PC-3 (cell line): ENCODE measurements around the gene RBMS3. TPM values are rescaled to one million over a fixed set of nuclear protein-coding genes. Genes with fewer than 3 reads are reported as not detected.
"Not testable (repeated sequence)": the region's sequence is repeated elsewhere in the genome, so short reads cannot be mapped to it uniquely, and the experiment has no call there.

Experiments
- ATAC-seq: fragments of 200-7000 bp; cut with Tn5 transposase; 2 replicates; pipeline ENCODE4 v1.9.1; 2020; ENCODE audit warnings: mild to moderate bottlenecking, moderate library complexity
- BruUV-seq: library from RNA; stranded (reverse); fragments of 400-500 nt; replicated peaks from 2 replicates; lab custom pipeline; 2021; lab: Mats Ljungman, UMichigan
- CTCF ChIA-PET: fragments of 300-600 bp; sonication (Branson Sonifier 250); formaldehyde crosslinking; loops from one replicate; lab custom pipeline; 2022; ENCODE audit warnings: antibody characterized with exemption; lab: Charles Lee
- POLR2A ChIA-PET: fragments of 300-600 bp; sonication (Branson Sonifier 250); formaldehyde crosslinking; loops from one replicate; lab custom pipeline; 2022; ENCODE audit warnings: antibody characterized with exemption; ENCODE audit not compliant: unreplicated experiment; lab: Charles Lee
- DNase-seq: peaks from one replicate; pipeline ENCODE4 v3.0.0-alpha.2; 2015
- H2AFZ ChIP-seq: fragments of 300-600 bp; sonication (generic); 2 replicates; pipeline ENCODE4 v1.6.0; 2016; ENCODE audit warnings: antibody characterized with exemption, low read length
- H3F3A ChIP-seq: fragments of 300-600 bp; sonication (generic); one replicate; pipeline ENCODE4 v1.6.0; 2017; ENCODE audit warnings: antibody characterized with exemption, low read length, control low read depth, mild to moderate bottlenecking; ENCODE audit not compliant: unreplicated experiment
- H3K27ac ChIP-seq: fragments of 300-600 bp; sonication (generic); 2 replicates; pipeline ENCODE4 v1.5.1; 2016; ENCODE audit warnings: mild to moderate bottlenecking, low read length
- H3K27me3 ChIP-seq: fragments of 300-600 bp; sonication (generic); 2 replicates; pipeline ENCODE4 v1.6.1; 2016; ENCODE audit warnings: low read length, mixed read lengths
- H3K36me3 ChIP-seq: fragments of 300-600 bp; sonication (generic); 2 replicates; pipeline ENCODE4 v1.6.1; 2016; ENCODE audit warnings: low read depth, mixed run types, low read length, mixed read lengths
- H3K4me1 ChIP-seq: fragments of 300-600 bp; sonication (generic); 2 replicates; pipeline ENCODE4 v1.5.1; 2016; ENCODE audit warnings: low read length; ENCODE audit not compliant: insufficient read depth
- H3K4me2 ChIP-seq: fragments of 300-600 bp; sonication (generic); 2 replicates; pipeline ENCODE4 v1.6.0; 2016; ENCODE audit warnings: low read length
- H3K4me3 ChIP-seq: fragments of 300-600 bp; sonication (generic); 2 replicates; pipeline ENCODE4 v1.5.1; 2016; ENCODE audit warnings: mild to moderate bottlenecking, low read length, mixed read lengths
- H3K79me2 ChIP-seq: fragments of 300-600 bp; sonication (generic); 2 replicates; pipeline ENCODE4 v1.6.1; 2017; ENCODE audit warnings: low read length, mixed read lengths
- H3K9ac ChIP-seq: fragments of 300-600 bp; sonication (generic); 2 replicates; pipeline ENCODE4 v1.6.0; 2016; ENCODE audit warnings: mild to moderate bottlenecking, low read length
- H3K9me2 ChIP-seq: fragments of 300-600 bp; sonication (generic); replicated peaks from 2 replicates; pipeline ENCODE4 v1.6.1; 2016; ENCODE audit warnings: mixed run types, low read length, mixed read lengths
- H3K9me3 ChIP-seq: fragments of 300-600 bp; sonication (generic); 2 replicates; pipeline ENCODE4 v1.6.1; 2016; ENCODE audit warnings: low read length, mixed read lengths
- H4K20me1 ChIP-seq: fragments of 300-600 bp; sonication (generic); 2 replicates; pipeline ENCODE4 v1.6.1; 2016; ENCODE audit warnings: low read length, mixed read lengths
- EZH2 ChIP-seq: fragments of 300-600 bp; sonication (generic); IDR thresholded peaks from one replicate; pipeline ENCODE4 v1.6.1; 2017; ENCODE audit warnings: antibody characterized with exemption, mild to moderate bottlenecking, low read length; ENCODE audit not compliant: unreplicated experiment
- EZH2phosphoT487 ChIP-seq: fragments of 300-600 bp; sonication (generic); IDR thresholded peaks from 2 replicates; pipeline ENCODE4 v1.6.1; 2018; ENCODE audit warnings: mild to moderate bottlenecking, antibody characterized with exemption, low read length, borderline replicate concordance
- intact Hi-C: fragments of 100-400 bp; cut with micrococcal nuclease; formaldehyde crosslinking; loops from 2 replicates; pipeline ENCODE4 v1.9.0; 2023
- total RNA-seq: library from RNA; depleted of rRNA; stranded (reverse); fragments of >200 nt; gene quantifications from 2 replicates; pipeline ENCODE4 v1.2.3, GENCODE V29; 2014
- TF ChIP-seq, protein P1 (sequence below): fragments of 300-600 bp; sonication (generic); conservative IDR thresholded peaks from 2 replicates; pipeline ENCODE4 v1.5.1; 2017; ENCODE audit warnings: antibody characterized with exemption, low read depth, mild to moderate bottlenecking, low read length

RBMS3 gene
- total RNA-seq, 1 experiment from 2014 or later, result 5.4 TPM

DNA sequence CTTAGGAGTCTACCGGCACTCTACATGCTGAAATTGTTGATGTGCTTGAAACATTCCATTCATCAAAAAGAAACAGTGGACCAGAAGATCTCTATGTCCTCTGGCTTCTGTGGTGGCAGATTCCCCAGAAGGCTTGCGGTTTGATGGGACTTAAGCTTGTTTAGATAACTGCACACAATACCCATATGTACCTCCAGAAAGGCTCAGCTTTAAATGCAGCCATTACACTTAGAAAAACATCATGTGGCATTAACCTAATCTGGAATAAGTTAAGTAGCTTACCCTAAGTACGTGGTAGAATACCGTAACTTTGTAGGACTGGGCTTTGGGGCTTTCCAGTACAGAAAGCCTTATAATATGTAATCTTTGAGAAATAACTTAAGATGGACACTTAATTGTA is 187.3 kb downstream of the RBMS3 start:
- H3K9me3 ChIP-seq, result no peaks in the 10 kb centered on the region
- no peak for DNase-seq
- H3K4me1 ChIP-seq, result peaks cover 8% of the 10 kb centered on the region; the same call in 1 of the 2 replicates
- H3K9me2 ChIP-seq, result no peaks in the 10 kb centered on the region
- ChIA-PET POLR2A (no interaction called here), CTCF (no interaction called here)
- H2AFZ ChIP-seq, result no peak overlapping the region
- H3K36me3 ChIP-seq, result no peaks in the 10 kb centered on the region
- H3K27me3 ChIP-seq, result no peaks in the 10 kb centered on the region
- H3K4me3 ChIP-seq, result no peak overlapping the region
- no TSS peak for BruUV-seq
- no peaks in the 10 kb centered on the region for H3K79me2 ChIP-seq
- ATAC-seq, result no peak
- no peaks in the 10 kb centered on the region for H3F3A ChIP-seq
- H3K27ac ChIP-seq, result no peak overlapping the region
- no peak overlapping the region for H3K9ac ChIP-seq
- H3K4me2 ChIP-seq, result no peak overlapping the region
- no peaks in the 10 kb centered on the region for H4K20me1 ChIP-seq
- TF ChIP-seq EZH2phosphoT487 (no peak), EZH2 (no peak)
- TF ChIP-seq, protein P1, sequence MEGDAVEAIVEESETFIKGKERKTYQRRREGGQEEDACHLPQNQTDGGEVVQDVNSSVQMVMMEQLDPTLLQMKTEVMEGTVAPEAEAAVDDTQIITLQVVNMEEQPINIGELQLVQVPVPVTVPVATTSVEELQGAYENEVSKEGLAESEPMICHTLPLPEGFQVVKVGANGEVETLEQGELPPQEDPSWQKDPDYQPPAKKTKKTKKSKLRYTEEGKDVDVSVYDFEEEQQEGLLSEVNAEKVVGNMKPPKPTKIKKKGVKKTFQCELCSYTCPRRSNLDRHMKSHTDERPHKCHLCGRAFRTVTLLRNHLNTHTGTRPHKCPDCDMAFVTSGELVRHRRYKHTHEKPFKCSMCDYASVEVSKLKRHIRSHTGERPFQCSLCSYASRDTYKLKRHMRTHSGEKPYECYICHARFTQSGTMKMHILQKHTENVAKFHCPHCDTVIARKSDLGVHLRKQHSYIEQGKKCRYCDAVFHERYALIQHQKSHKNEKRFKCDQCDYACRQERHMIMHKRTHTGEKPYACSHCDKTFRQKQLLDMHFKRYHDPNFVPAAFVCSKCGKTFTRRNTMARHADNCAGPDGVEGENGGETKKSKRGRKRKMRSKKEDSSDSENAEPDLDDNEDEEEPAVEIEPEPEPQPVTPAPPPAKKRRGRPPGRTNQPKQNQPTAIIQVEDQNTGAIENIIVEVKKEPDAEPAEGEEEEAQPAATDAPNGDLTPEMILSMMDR, result no peak
- intact Hi-C loops, result no loop called here

DNA sequence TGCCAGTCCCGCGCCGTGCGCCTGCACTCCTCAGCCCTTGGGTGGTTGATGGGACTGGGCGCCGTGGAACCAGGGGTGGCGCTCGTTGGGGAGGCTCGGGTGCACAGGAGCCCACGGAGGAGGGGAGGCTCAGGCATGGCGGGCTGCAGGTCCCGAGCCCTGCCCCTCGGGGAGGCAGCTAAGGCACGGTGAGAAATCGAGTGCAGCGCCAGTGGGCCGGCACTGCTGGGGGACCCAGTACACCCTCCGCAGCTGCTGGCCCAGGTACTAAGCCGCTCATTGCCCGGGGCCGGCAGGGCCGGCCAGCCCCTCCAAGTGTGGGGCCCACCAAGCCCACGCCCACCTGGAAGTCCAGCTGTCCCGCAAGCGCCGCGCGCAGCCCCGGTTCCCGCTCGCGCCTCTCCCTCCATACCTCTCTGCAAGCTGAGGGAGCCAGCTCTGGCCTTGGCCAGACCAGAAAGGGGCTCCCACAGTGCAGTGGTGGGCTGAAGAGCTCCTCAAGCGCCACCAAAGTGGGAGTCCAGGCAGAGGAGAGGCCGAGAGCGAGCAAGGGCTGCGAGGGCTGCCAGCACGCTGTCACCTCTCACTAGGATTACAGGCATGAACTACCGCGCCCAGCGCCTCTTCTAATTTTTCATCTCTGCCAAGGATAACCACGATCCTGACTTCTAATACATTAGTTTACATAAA is 192.8 kb downstream of the RBMS3 start:
- H3K36me3 ChIP-seq, H3K9me2 ChIP-seq, H3F3A ChIP-seq, CTCF ChIA-PET, H3K9ac ChIP-seq, H3K79me2 ChIP-seq, DNase-seq, intact Hi-C loops, ATAC-seq, H3K4me2 ChIP-seq, H3K27me3 ChIP-seq, H2AFZ ChIP-seq, H3K4me1 ChIP-seq, H3K27ac ChIP-seq, POLR2A ChIA-PET, H3K9me3 ChIP-seq, BruUV-seq, H3K4me3 ChIP-seq, H4K20me1 ChIP-seq: not testable (repeated sequence)

GRCh38 chr3:29475305-29475840 is 194.5 kb downstream of the RBMS3 start:
- H2AFZ ChIP-seq, result no peak overlapping the region
- TF ChIP-seq EZH2phosphoT487 (no peak), EZH2 (no peak)
- TF ChIP-seq, protein P1, result no peak
- no peak overlapping the region for H3K4me2 ChIP-seq
- H3K27ac ChIP-seq, result no peak overlapping the region
- H3K27me3 ChIP-seq, result no peaks in the 10 kb centered on the region
- BruUV-seq, result no TSS peak
- H4K20me1 ChIP-seq, result no peaks in the 10 kb centered on the region
- H3K9ac ChIP-seq, result no peak overlapping the region
- H3K79me2 ChIP-seq, result no peaks in the 10 kb centered on the region
- no peaks in the 10 kb centered on the region for H3K9me2 ChIP-seq
- ATAC-seq (no peak), DNase-seq (no peak)
- H3K9me3 ChIP-seq, result no peaks in the 10 kb centered on the region
- ChIA-PET POLR2A (no interaction called here), CTCF (no interaction called here)
- H3F3A ChIP-seq, result no peaks in the 10 kb centered on the region
- H3K36me3 ChIP-seq, result no peaks in the 10 kb centered on the region
- no peaks in the 10 kb centered on the region for H3K4me1 ChIP-seq
- H3K4me3 ChIP-seq, result no peak overlapping the region
- intact Hi-C loops, result no loop called here
